IMR-90 (cell line): ENCODE measurements around the gene VAMP4. TPM values are rescaled to one million over a fixed set of nuclear protein-coding genes. Genes with fewer than 3 reads are reported as not detected.

Source experiments
- ATAC-seq: fragments of 200-7000 bp; cut with Tn5 transposase; 2 replicates; pipeline ENCODE4 v1.9.1; 2020; ENCODE audit warnings: low read depth, mild to moderate bottlenecking, moderate library complexity
- BruUV-seq: library from RNA; stranded (reverse); fragments of 400-500 nt; replicated peaks from 2 replicates; lab custom pipeline; 2021; lab: Mats Ljungman, UMichigan
- CTCF ChIA-PET: fragments of 300-600 bp; formaldehyde crosslinking; extraction: SDS; loops from one replicate; lab custom pipeline; 2021; ENCODE audit warnings: antibody characterized with exemption; lab: Yijun Ruan, JAX
- POLR2A ChIA-PET: fragments of 300-600 bp; sonication (Branson Sonifier 250); formaldehyde crosslinking; loops from one replicate; lab custom pipeline; 2022; ENCODE audit warnings: antibody characterized with exemption; ENCODE audit not compliant: unreplicated experiment; lab: Charles Lee
- DNase-seq: peaks from one replicate; pipeline ENCODE4 v3.0.0; 2013
- H2AFZ ChIP-seq: replicated peaks from 2 replicates; pipeline ENCODE3; 2013; ENCODE audit warnings: low read length, mild to moderate bottlenecking; ENCODE audit not compliant: poor library complexity
- H2AK5ac ChIP-seq: 2 replicates; pipeline ENCODE4 v1.6.1; 2013; ENCODE audit warnings: low read depth, low read length, inconsistent platforms
- H2AK9ac ChIP-seq: replicated peaks from 2 replicates; pipeline ENCODE3; 2013; ENCODE audit warnings: mild to moderate bottlenecking, low read depth, low read length, moderate library complexity; ENCODE audit not compliant: poor library complexity
- H2BK120ac ChIP-seq: 2 replicates; pipeline ENCODE4 v1.6.1; 2013; ENCODE audit warnings: low read depth, low read length, inconsistent platforms
- H2BK15ac ChIP-seq: 3 replicates; pipeline ENCODE4 v1.6.1; 2013; ENCODE audit warnings: low read depth, low read length, inconsistent platforms
- H2BK20ac ChIP-seq: 2 replicates; pipeline ENCODE4 v1.6.1; 2013; ENCODE audit warnings: low read depth, mild to moderate bottlenecking, inconsistent platforms, low read length, moderate library complexity
- H2BK5ac ChIP-seq: 2 replicates; pipeline ENCODE4 v1.6.1; 2013; ENCODE audit warnings: mild to moderate bottlenecking, low read depth, low read length, inconsistent platforms; ENCODE audit not compliant: poor library complexity, severe bottlenecking
- H3K14ac ChIP-seq: replicated peaks from 2 replicates; pipeline ENCODE4 v1.6.1; 2013; ENCODE audit warnings: low read depth, low read length, inconsistent platforms
- H3K18ac ChIP-seq: 2 replicates; pipeline ENCODE4 v1.6.1; 2013; ENCODE audit warnings: low read depth, low read length, control low read depth
- H3K23ac ChIP-seq: 2 replicates; pipeline ENCODE4 v1.6.1; 2013; ENCODE audit warnings: low read depth, low read length, inconsistent platforms
- H3K27ac ChIP-seq: 2 replicates; pipeline ENCODE4 v1.5.1; 2013; ENCODE audit warnings: mild to moderate bottlenecking, control low read depth, low read length; ENCODE audit not compliant: insufficient read depth
- H3K27me3 ChIP-seq: 2 replicates; pipeline ENCODE4 v1.6.1; 2013; ENCODE audit warnings: low read length; ENCODE audit not compliant: control insufficient read depth, insufficient read depth
- H3K36me3 ChIP-seq: 2 replicates; pipeline ENCODE4 v1.6.1; 2013; ENCODE audit warnings: low read length, mixed read lengths; ENCODE audit not compliant: control insufficient read depth, insufficient read depth
- H3K4ac ChIP-seq: 2 replicates; pipeline ENCODE4 v1.6.1; 2013; ENCODE audit warnings: low read depth, low read length, inconsistent platforms
- H3K4me1 ChIP-seq: 2 replicates; pipeline ENCODE4 v1.6.1; 2013; ENCODE audit warnings: low read length, mixed read lengths; ENCODE audit not compliant: control insufficient read depth, insufficient read depth
- H3K4me2 ChIP-seq: 2 replicates; pipeline ENCODE4 v1.6.1; 2013; ENCODE audit warnings: low read depth, mild to moderate bottlenecking, control low read depth, low read length, moderate library complexity
- H3K4me3 ChIP-seq: 2 replicates; pipeline ENCODE4 v1.5.1; 2013; ENCODE audit warnings: low read depth, mild to moderate bottlenecking, control low read depth, low read length, moderate library complexity; ENCODE audit not compliant: insufficient read depth
- H3K56ac ChIP-seq: 2 replicates; pipeline ENCODE4 v1.6.1; 2013; ENCODE audit warnings: low read length, inconsistent platforms; ENCODE audit not compliant: insufficient read depth; ENCODE audit errors: extremely low read depth
- H3K79me1 ChIP-seq, 2 experiments: 2 replicates each; pipeline ENCODE4 v1.6.1; 2013; ENCODE audit warnings: low read length in 2 of 2, inconsistent platforms in 1 of 2, low read depth in 1 of 2
- H3K9ac ChIP-seq: 2 replicates; pipeline ENCODE4 v1.6.1; 2013; ENCODE audit warnings: low read depth, low read length, control low read depth
- H3K9me1 ChIP-seq: 2 replicates; pipeline ENCODE4 v1.6.1; 2013; ENCODE audit warnings: low read length, inconsistent platforms; ENCODE audit not compliant: insufficient read depth
- H3K9me3 ChIP-seq: 2 replicates; pipeline ENCODE4 v1.6.1; 2013; ENCODE audit warnings: low read length; ENCODE audit not compliant: control insufficient read depth, insufficient read depth
- H4K20me1 ChIP-seq: 2 replicates; pipeline ENCODE4 v1.6.1; 2013; ENCODE audit warnings: low read length, inconsistent platforms; ENCODE audit not compliant: insufficient read depth
- H4K5ac ChIP-seq: 2 replicates; pipeline ENCODE4 v1.6.1; 2013; ENCODE audit warnings: mild to moderate bottlenecking, low read depth, low read length, control low read depth
- H4K8ac ChIP-seq, 2 experiments: 2 replicates each; pipeline ENCODE4 v1.6.1; 2013; ENCODE audit warnings: low read depth in 2 of 2, low read length in 2 of 2, control low read depth in 1 of 2, inconsistent platforms in 1 of 2
- H4K91ac ChIP-seq: 2 replicates; pipeline ENCODE4 v1.6.1; 2013; ENCODE audit warnings: low read depth, low read length, inconsistent platforms; ENCODE audit not compliant: insufficient read depth
- CEBPB ChIP-seq: IDR thresholded peaks from 2 replicates; pipeline ENCODE4 v1.6.1; 2012; ENCODE audit warnings: low read depth, low read length, improper control_type of control experiment
- CHD1 ChIP-seq: IDR thresholded peaks from 2 replicates; pipeline ENCODE4 v1.6.1; 2012; ENCODE audit warnings: low read depth, low read length, improper control_type of control experiment
- CTCF ChIP-seq: conservative IDR thresholded peaks from 2 replicates; pipeline ENCODE4 v1.5.1; 2012; ENCODE audit warnings: mild to moderate bottlenecking, low read depth, low read length, improper control_type of control experiment
- ELK1 ChIP-seq: fragments of 150-350 bp; IDR thresholded peaks from 2 replicates; pipeline ENCODE4 v1.6.1; 2016; ENCODE audit warnings: low read depth, mild to moderate bottlenecking, low read length, moderate library complexity, borderline replicate concordance
- MAFK ChIP-seq: IDR thresholded peaks from 2 replicates; pipeline ENCODE4 v1.6.1; 2012; ENCODE audit warnings: low read depth, low read length, improper control_type of control experiment
- MAZ ChIP-seq: IDR thresholded peaks from 2 replicates; pipeline ENCODE4 v1.6.1; 2012; ENCODE audit warnings: low read depth, mild to moderate bottlenecking, low read length, improper control_type of control experiment, moderate library complexity, borderline replicate concordance
- MXI1 ChIP-seq: IDR thresholded peaks from 2 replicates; pipeline ENCODE4 v1.6.1; 2012; ENCODE audit warnings: low read depth, mild to moderate bottlenecking, low read length, moderate library complexity, borderline replicate concordance
- NFE2L2 ChIP-seq: fragments of 150-350 bp; IDR thresholded peaks from 2 replicates; pipeline ENCODE4 v1.6.1; 2016; ENCODE audit warnings: low read depth, mild to moderate bottlenecking, low read length
- RAD21 ChIP-seq: IDR thresholded peaks from 2 replicates; pipeline ENCODE4 v1.6.1; 2012; ENCODE audit warnings: low read length, improper control_type of control experiment
- RCOR1 ChIP-seq: IDR thresholded peaks from 2 replicates; pipeline ENCODE4 v1.6.1; 2012; ENCODE audit warnings: mild to moderate bottlenecking, low read length, improper control_type of control experiment; ENCODE audit not compliant: insufficient replicate concordance
- RFX5 ChIP-seq: IDR thresholded peaks from 2 replicates; pipeline ENCODE4 v1.8.0; 2012; ENCODE audit warnings: low read depth, mild to moderate bottlenecking, low read length, moderate library complexity
- dilution Hi-C: fragments of 300-500 bp; cut with HindIII; formaldehyde crosslinking; loops from one replicate; pipeline ENCODE4 v1.14.3; 2018; ENCODE audit warnings: low sequenced_read_pairs; ENCODE audit not compliant: unreplicated experiment
- in situ Hi-C: fragments of 300-500 bp; cut with MboI; formaldehyde crosslinking; loops from 3 replicates; pipeline ENCODE4 v1.14.3; 2019; ENCODE audit warnings: low sequenced_read_pairs, inconsistent platforms, mixed read lengths
- intact Hi-C: fragments of 100-400 bp; cut with micrococcal nuclease; formaldehyde crosslinking; loops from 2 replicates; pipeline ENCODE4 v1.10.0; 2022
- polyA plus RNA-seq, 3 experiments: library from polyadenylated mRNA; depleted of rRNA; stranded (reverse); fragments of >200 nt; gene quantifications; 2 replicates each; pipeline ENCODE4 v1.2.3, GENCODE V29; 2012; ENCODE audit warnings: low replicate concordance in 1 of 3
- total RNA-seq: library from RNA; depleted of rRNA; stranded (reverse); fragments of >200 nt; gene quantifications from 2 replicates; pipeline ENCODE4 v1.2.3, GENCODE V29; 2012

VAMP4 gene
- total and polyA plus RNA-seq, 2 of the 4 experiments (the other 2 are of a cell fraction), result 3.4 to 5.4 TPM

GRCh38 chr1:171702598-171702997 is 39.3 kb downstream of the VAMP4 start:
- ATAC-seq (no peak), DNase-seq (no peak)
- no peak overlapping the region for H3K9ac ChIP-seq
- no peak overlapping the region for H2AK5ac ChIP-seq
- H2AK9ac ChIP-seq, result no peak overlapping the region
- peaks cover 4% of the 10 kb centered on the region; the same call in 1 of the 2 replicates for H3K36me3 ChIP-seq
- no peaks in the 10 kb centered on the region for H3K79me1 ChIP-seq
- TF ChIP-seq ELK1 (no peak), RAD21 (no peak), CTCF (no peak), RFX5 (no peak), MAFK (no peak), RCOR1 (no peak), CHD1 (no peak), MXI1 (no peak), MAZ (no peak), CEBPB (no peak), NFE2L2 (no peak)
- no peak overlapping the region for H4K8ac ChIP-seq
- H3K4me3 ChIP-seq, result no peak overlapping the region
- no TSS peak for BruUV-seq
- H3K9me3 ChIP-seq, result no peaks in the 10 kb centered on the region
- H2BK15ac ChIP-seq, result no peak overlapping the region
- no peak overlapping the region for H2BK20ac ChIP-seq
- H4K91ac ChIP-seq, result no peak overlapping the region
- H2BK120ac ChIP-seq, result no peak overlapping the region
- in situ Hi-C loops (no loop called here), intact Hi-C loops (no loop called here), dilution Hi-C loops (no loop called here)
- H3K14ac ChIP-seq, result no peak overlapping the region
- no peak overlapping the region for H3K23ac ChIP-seq
- H2BK5ac ChIP-seq, result no peak overlapping the region
- no peak overlapping the region for H3K4me2 ChIP-seq
- H4K20me1 ChIP-seq, result no peaks in the 10 kb centered on the region
- POLR2A ChIA-PET, result no interaction called here
- no peak overlapping the region for H4K5ac ChIP-seq
- H3K18ac ChIP-seq, result no peak overlapping the region
- CTCF ChIA-PET, result interaction anchor here (0.5 kb wide), 1 partner anchor 278 kb away, joined by 7 read pairs; no protein-coding TSS in a partner anchor
- H3K27me3 ChIP-seq, result no peaks in the 10 kb centered on the region
- no peak overlapping the region for H3K56ac ChIP-seq
- H2AFZ ChIP-seq, result no peak overlapping the region
- no peaks in the 10 kb centered on the region for H3K4me1 ChIP-seq
- peaks cover 3% of the 10 kb centered on the region; the same call in 1 of the 2 replicates for H3K9me1 ChIP-seq
- H3K4ac ChIP-seq, result no peak overlapping the region
- no peak overlapping the region for H3K27ac ChIP-seq
